GM18951 (cell line): ENCODE measurements around the gene ZFYVE1.

Experiments
- POLR2A ChIP-seq: IDR thresholded peaks from 4 replicates; pipeline ENCODE4 v1.6.1; 2011; ENCODE audit warnings: mild to moderate bottlenecking; ENCODE audit not compliant: insufficient read length, insufficient read depth; ENCODE audit errors: extremely low read depth
- in situ Hi-C: fragments of 300-500 bp; cut with MboI; formaldehyde crosslinking; loops from one replicate; pipeline ENCODE4 v1.12.0; 2022; ENCODE audit warnings: low sequenced_read_pairs, mixed read lengths, inconsistent platforms; ENCODE audit not compliant: unreplicated experiment

The ZFYVE1 gene

GRCh38 chr14:72929316-72930080 lies 97.4 kb downstream of the ZFYVE1 start:
- TF ChIP-seq POLR2A, result no peak
- in situ Hi-C loops, result no loop called here

DNA sequence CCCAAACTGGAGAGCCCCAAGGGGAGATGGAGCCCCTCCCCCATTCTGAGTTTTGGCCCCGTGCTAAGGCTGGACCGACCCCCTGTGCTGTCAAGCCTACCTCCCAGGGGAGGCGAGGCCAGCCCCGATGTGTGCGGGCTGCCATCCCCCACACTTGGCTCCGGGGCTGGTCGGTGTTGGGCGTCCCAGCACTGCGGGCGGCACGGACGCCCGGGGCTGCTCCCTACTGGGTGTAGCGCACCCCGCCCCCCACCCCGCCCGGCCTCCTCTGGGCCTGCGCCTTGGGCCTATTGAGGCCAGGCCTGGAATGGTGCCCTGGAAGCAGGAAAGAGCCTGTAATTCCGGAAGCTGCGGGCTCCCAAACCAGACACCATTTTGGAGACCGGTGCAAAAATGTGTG lies 98.0 kb downstream of the ZFYVE1 start:
- in situ Hi-C loops, result no loop called here
- no peak for TF ChIP-seq POLR2A

DNA sequence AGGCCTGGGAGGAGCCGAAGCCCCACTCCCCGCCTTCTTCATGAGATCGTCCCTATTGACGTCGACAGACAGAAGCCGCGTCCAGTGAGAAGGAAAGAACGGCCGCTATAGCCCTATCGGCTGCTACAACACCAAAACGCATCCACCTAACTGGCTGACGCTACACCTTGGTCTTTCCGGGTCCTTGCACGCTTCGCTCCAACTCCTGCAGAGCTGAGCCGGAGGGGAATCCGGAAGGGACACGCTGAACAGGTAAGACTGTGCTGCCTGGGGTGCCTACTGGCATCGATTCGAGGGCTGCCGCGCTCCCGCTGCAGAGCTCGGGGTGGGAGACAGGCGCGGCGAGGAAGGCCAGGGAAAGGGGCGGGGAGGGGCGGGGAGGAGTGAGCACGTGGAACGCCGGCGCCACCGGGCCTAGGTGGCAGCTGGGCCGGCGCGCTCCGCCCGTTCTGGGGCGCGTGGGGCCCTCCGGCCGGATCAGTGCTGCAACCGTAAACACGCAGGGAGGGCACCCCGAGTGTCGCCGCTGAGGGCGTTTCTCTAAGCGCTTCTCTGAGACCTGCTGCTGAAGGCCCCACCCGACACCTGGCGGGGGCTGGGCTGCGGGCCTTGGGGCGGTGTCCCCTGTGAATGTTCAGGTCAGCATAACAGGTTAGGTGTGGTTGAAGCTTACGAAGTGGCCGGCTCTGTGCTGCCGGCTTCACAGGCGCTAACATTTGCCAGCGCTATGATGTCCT lies 100.4 kb downstream of the ZFYVE1 start, which contains the start of gene DCAF4:
DCAF4 (plus strand) TSS at position 173 of the 737 bp plus-strand sequence. CDS start 11,515 bp downstream, outside the sequence.
- in situ Hi-C loops, result no loop called here
- TF ChIP-seq POLR2A, result peak; percentile 48

DNA sequence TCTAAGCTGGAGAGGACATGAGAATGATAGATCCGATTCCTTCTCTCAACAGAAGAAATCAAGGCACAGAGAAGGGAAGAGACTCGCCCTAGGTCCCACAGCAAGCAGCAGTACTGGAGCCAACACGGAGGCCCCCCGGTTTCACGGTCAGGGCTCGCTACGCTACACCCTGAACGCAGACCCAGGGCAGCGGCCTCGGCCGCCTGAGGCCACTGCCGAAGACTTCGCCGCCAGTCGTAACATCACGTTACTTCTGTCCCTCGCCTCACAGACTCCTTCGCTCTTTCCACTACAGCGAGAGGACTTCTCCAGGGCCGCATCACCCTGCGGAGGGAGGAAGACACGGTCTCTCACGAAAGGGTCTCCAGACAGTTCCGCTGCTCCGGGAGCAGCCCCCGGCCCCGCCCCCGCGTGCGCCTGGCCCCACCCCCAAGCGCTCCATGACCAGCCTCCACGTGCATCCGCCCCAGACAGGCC lies 101.1 kb downstream of the ZFYVE1 start:
- in situ Hi-C loops, result no loop called here
- TF ChIP-seq POLR2A, result no peak

- in situ Hi-C loops, result no loop called here
- TF ChIP-seq POLR2A, result no peak
Measured at GRCh38 chr14:72925171-72925759, 101.6 kb downstream of the ZFYVE1 start.

- in situ Hi-C loops, result no loop called here
Measured at GRCh38 chr14:72924337-72924736, 102.6 kb downstream of the ZFYVE1 start.

GRCh38 chr14:72921396-72921795 lies 105.5 kb downstream of the ZFYVE1 start:
- no peak for TF ChIP-seq POLR2A
- in situ Hi-C loops, result no loop called here

More at GRCh38 chr14:72924337-72924736, 102.6 kb downstream of the ZFYVE1 start:
- TF ChIP-seq POLR2A, result no peak

- no peak for TF ChIP-seq POLR2A
Measured at GRCh38 chr14:72920008-72920407, 106.9 kb downstream of the ZFYVE1 start.

More at GRCh38 chr14:72920008-72920407, 106.9 kb downstream of the ZFYVE1 start:
- in situ Hi-C loops, result no loop called here
